HEK293T (cell line): Measurements from ENCODE around the gene ETV3L.

ENCODE experiments used
- CTCF ChIA-PET: fragments of 350-600 bp; formaldehyde crosslinking; extraction: SDS; loops from one replicate; lab custom pipeline; 2021; ENCODE audit warnings: antibody characterized with exemption, inconsistent platforms; lab: Yijun Ruan, JAX
- POLR2A ChIA-PET: fragments of 350-600 bp; formaldehyde crosslinking; extraction: SDS; loops from one replicate; lab custom pipeline; 2020; ENCODE audit warnings: antibody characterized with exemption, inconsistent platforms; lab: Yijun Ruan, JAX
- DNase-seq: peaks from one replicate; pipeline ENCODE4 v3.0.0; 2012; ENCODE audit warnings: mixed read lengths; ENCODE audit errors: extremely low spot score
- ARNT ChIP-seq: fragments of 450-650 bp; IDR thresholded peaks from 2 replicates; pipeline ENCODE4 v1.6.1; 2017; ENCODE audit warnings: mild to moderate bottlenecking
- BHLHE40 ChIP-seq: fragments of 450-650 bp; IDR thresholded peaks from 2 replicates; pipeline ENCODE4 v1.6.1; 2016; ENCODE audit warnings: mild to moderate bottlenecking, moderate library complexity, borderline replicate concordance
- CTBP1 ChIP-seq: fragments of 450-650 bp; IDR thresholded peaks from 2 replicates; pipeline ENCODE4 v1.6.1; 2016; ENCODE audit warnings: borderline replicate concordance
- ELF4 ChIP-seq: fragments of 450-650 bp; IDR thresholded peaks from 2 replicates; pipeline ENCODE4 v1.6.1; 2017; ENCODE audit warnings: antibody characterized with exemption
- FOXA1 ChIP-seq: fragments of 450-650 bp; IDR thresholded peaks from 2 replicates; pipeline ENCODE4 v1.6.1; 2016; ENCODE audit warnings: mild to moderate bottlenecking
- FOXK2 ChIP-seq: fragments of 450-650 bp; IDR thresholded peaks from 2 replicates; pipeline ENCODE4 v1.6.1; 2016; ENCODE audit warnings: mild to moderate bottlenecking
- FOXM1 ChIP-seq: fragments of 450-650 bp; IDR thresholded peaks from 2 replicates; pipeline ENCODE4 v1.6.1; 2017; ENCODE audit warnings: mild to moderate bottlenecking, borderline replicate concordance
- HDGF ChIP-seq: fragments of 450-650 bp; IDR thresholded peaks from 2 replicates; pipeline ENCODE4 v1.6.1; 2017; ENCODE audit warnings: antibody characterized with exemption, borderline replicate concordance
- L3MBTL2 ChIP-seq: fragments of 450-650 bp; conservative IDR thresholded peaks from 2 replicates; pipeline ENCODE4 v1.6.1; 2016; ENCODE audit warnings: mild to moderate bottlenecking
- LEF1 ChIP-seq: fragments of 450-650 bp; IDR thresholded peaks from 2 replicates; pipeline ENCODE4 v1.6.1; 2017; ENCODE audit warnings: mild to moderate bottlenecking, borderline replicate concordance
- NFRKB ChIP-seq: fragments of 450-650 bp; IDR thresholded peaks from 2 replicates; pipeline ENCODE4 v1.6.1; 2016; ENCODE audit warnings: mild to moderate bottlenecking, moderate library complexity
- PKNOX1 ChIP-seq: fragments of 450-650 bp; IDR thresholded peaks from 2 replicates; pipeline ENCODE4 v1.6.1; 2016
- SP1 ChIP-seq: fragments of 450-650 bp; IDR thresholded peaks from 2 replicates; pipeline ENCODE4 v1.6.1; 2017
- SUZ12 ChIP-seq: fragments of 450-650 bp; IDR thresholded peaks from 2 replicates; pipeline ENCODE4 v1.6.1; 2016; ENCODE audit warnings: mild to moderate bottlenecking
- TARDBP ChIP-seq: fragments of 450-650 bp; IDR thresholded peaks from 2 replicates; pipeline ENCODE4 v1.6.1; 2016
- ZNF384 ChIP-seq: fragments of 450-650 bp; IDR thresholded peaks from 2 replicates; pipeline ENCODE4 v1.6.1; 2016

The ETV3L gene

GRCh38 chr1:157115429-157115838 is 15.8 kb upstream of the ETV3L start:
- CTCF ChIA-PET, result interaction anchor here (2.8 kb wide), 1 partner anchor 25 kb away, joined by 9 read pairs; no protein-coding TSS in a partner anchor
- no peak for TF ChIP-seq BHLHE40
- TF ChIP-seq HDGF, result no peak
- no peak for TF ChIP-seq PKNOX1
- TF ChIP-seq TARDBP, result no peak
- no peak for TF ChIP-seq ELF4
- no peak for TF ChIP-seq FOXK2
- no peak for TF ChIP-seq L3MBTL2
- TF ChIP-seq NFRKB, result no peak
- no peak for TF ChIP-seq ARNT
- TF ChIP-seq FOXM1, result no peak
- TF ChIP-seq LEF1, result no peak
- no peak for TF ChIP-seq CTBP1
- no peak for TF ChIP-seq SUZ12
- POLR2A ChIA-PET, result no interaction called here
- no peak for DNase-seq

GRCh38 chr1:157114183-157115121 is 14.8 kb upstream of the ETV3L start:
- ChIA-PET CTCF (interaction anchor here (0.7 to 2.8 kb wide), 3 partner anchors 8 to 42 kb away, joined by 3 to 9 read pairs (median 4); no protein-coding TSS in a partner anchor), POLR2A (no interaction called here)
- TF ChIP-seq FOXM1 (no peak), SP1 (no peak)
- no peak for DNase-seq

GRCh38 chr1:157113631-157114030 is 14.0 kb upstream of the ETV3L start:
- DNase-seq, result no peak
- POLR2A ChIA-PET, result no interaction called here
- CTCF ChIA-PET, result no interaction called here
- TF ChIP-seq FOXA1, result no peak
- no peak for TF ChIP-seq TARDBP
- TF ChIP-seq HDGF, result no peak
- no peak for TF ChIP-seq SUZ12
- no peak for TF ChIP-seq NFRKB
- no peak for TF ChIP-seq CTBP1
- no peak for TF ChIP-seq FOXK2
- TF ChIP-seq PKNOX1, result no peak

GRCh38 chr1:157113106-157113505 is 13.5 kb upstream of the ETV3L start:
- DNase-seq, result no peak
- ChIA-PET POLR2A (no interaction called here), CTCF (no interaction called here)
- no peak for TF ChIP-seq LEF1
- no peak for TF ChIP-seq CTBP1
- no peak for TF ChIP-seq HDGF
- TF ChIP-seq ELF4, result no peak
- TF ChIP-seq L3MBTL2, result no peak
- no peak for TF ChIP-seq ZNF384
- TF ChIP-seq SUZ12, result no peak
- TF ChIP-seq TARDBP, result no peak
- TF ChIP-seq BHLHE40, result no peak
- no peak for TF ChIP-seq SP1
- no peak for TF ChIP-seq FOXA1
- no peak for TF ChIP-seq FOXM1
- TF ChIP-seq NFRKB, result no peak
- no peak for TF ChIP-seq ARNT
- no peak for TF ChIP-seq PKNOX1
- no peak for TF ChIP-seq FOXK2

- no peak for DNase-seq
- ChIA-PET POLR2A (no interaction called here), CTCF (no interaction called here)
- no peak for TF ChIP-seq BHLHE40
- no peak for TF ChIP-seq HDGF
- TF ChIP-seq SP1, result no peak
- no peak for TF ChIP-seq L3MBTL2
- no peak for TF ChIP-seq SUZ12
- no peak for TF ChIP-seq FOXA1
- no peak for TF ChIP-seq LEF1
- no peak for TF ChIP-seq FOXK2
- no peak for TF ChIP-seq NFRKB
- TF ChIP-seq CTBP1, result no peak
- TF ChIP-seq PKNOX1, result no peak
Observed at GRCh38 chr1:157112186-157112867, 12.7 kb upstream of the ETV3L start.
